Measurements from ENCODE around the gene LRCOL1. TPM values are rescaled to one million over a fixed set of nuclear protein-coding genes. Genes with fewer than 3 reads are reported as not detected.

LRCOL1 gene
- total RNA-seq, 1 experiment from 2014 or later: not detected

DNA sequence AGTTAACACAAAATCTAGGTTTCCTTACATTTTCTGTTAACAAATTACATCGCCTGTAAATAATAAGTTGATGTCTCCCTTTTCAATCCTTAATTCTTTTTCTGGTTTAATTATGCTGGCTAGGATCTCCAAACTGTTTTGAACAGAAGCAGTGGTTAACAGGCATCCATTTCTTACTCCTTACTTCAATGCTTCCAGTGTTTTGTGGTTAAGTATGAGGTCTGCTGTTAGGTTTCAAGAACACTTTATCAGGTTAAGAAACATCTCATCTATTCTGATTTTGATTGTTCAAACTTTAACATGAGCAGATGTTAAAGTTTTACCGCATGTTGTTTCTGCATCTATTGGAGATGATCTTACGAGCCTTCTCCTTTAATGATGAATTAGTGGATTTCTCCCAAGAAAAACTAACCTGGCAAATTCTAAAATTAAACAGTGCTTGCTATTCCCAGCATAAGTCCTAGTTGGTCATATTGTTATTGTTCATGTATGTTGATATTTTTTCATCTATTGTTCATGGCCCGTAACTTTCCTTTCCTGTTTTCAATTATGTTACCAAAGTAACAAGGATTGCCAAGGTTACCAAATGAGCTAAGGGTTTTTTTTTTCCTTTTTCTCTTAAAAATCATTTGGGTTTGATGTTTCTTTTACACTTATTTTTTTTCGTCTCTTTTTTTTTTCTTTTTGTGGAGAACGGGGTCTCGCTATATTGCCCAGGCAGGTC lies 43.3 kb upstream of the LRCOL1 start:
- Histone ChIP-seq H3K27ac (ENCODE audit: low read depth, low read length) (no peak overlapping the region), H4K20me1 (ENCODE audit: insufficient read depth) (no peaks in the 10 kb centered on the region), H3K9me2 (ENCODE audit: insufficient read depth) (no peaks in the 10 kb centered on the region), H2AFZ (ENCODE audit: low read depth, low read length, poor library complexity, severe bottlenecking) (no peak overlapping the region), H3K36me3 (ENCODE audit: control insufficient read depth in 1 of 2, insufficient read depth in 2 of 2, low read length in 2 of 2) (peaks cover 58 to 59% of the 10 kb centered on the region in 2 experiments), H3K9me3 (ENCODE audit: control insufficient read depth in 1 of 2, insufficient read depth in 1 of 2, low read depth in 1 of 2, low read length in 2 of 2) (no peaks in the 10 kb centered on the region), H3K4me3 (replicated peaks in 1 of 2; ENCODE audit: low read depth in 1 of 2, low read length in 2 of 2) (no peak overlapping the region), H3K4me1 (ENCODE audit: control insufficient read depth in 1 of 2, insufficient read depth in 2 of 2, low read length in 2 of 2) (no peaks in the 10 kb centered on the region), H3K79me2 (ENCODE audit: insufficient read depth, low read length) (no peaks in the 10 kb centered on the region), H3K27me3 (ENCODE audit: insufficient read depth, low read length) (no peaks in the 10 kb centered on the region), H3K9ac (ENCODE audit: low read length) (no peak overlapping the region), H3K4me2 (ENCODE audit: low read length) (no peak overlapping the region)
- BruUV-seq (replicated peaks): no TSS peak
- CTCF ChIA-PET: no interaction called here
- POLR2A ChIA-PET: no interaction called here
- no peak for TF ChIP-seq ZNF274 (IDR thresholded peaks at IDR 0.05; ENCODE audit: low read depth, low read length)
- no peak for TF ChIP-seq EZH2 (IDR thresholded peaks at IDR 0.05)
- TF ChIP-seq CTCF (IDR thresholded peaks at IDR 0.05 in 2 of 3, conservative IDR thresholded peaks at IDR 0.05 in 1 of 3; ENCODE audit: borderline replicate concordance in 1 of 3, insufficient read depth in 1 of 3, low read depth in 2 of 3, low read length in 2 of 3): no peak
- no peak for TF ChIP-seq EGR1 (IDR thresholded peaks at IDR 0.05; ENCODE audit: low read depth)
- TF ChIP-seq POLR2A (IDR thresholded peaks at IDR 0.05; ENCODE audit: borderline replicate concordance, extremely low read depth, insufficient read depth, insufficient read length): no peak
- TF ChIP-seq RAD21 (IDR thresholded peaks at IDR 0.05; ENCODE audit: low read depth): no peak
- TF ChIP-seq TCF7L2 (IDR thresholded peaks at IDR 0.05; ENCODE audit: borderline replicate concordance, extremely low read depth, insufficient read depth, insufficient read length): no peak
- TF ChIP-seq EZH2phosphoT487 (IDR thresholded peaks at IDR 0.05; ENCODE audit: borderline replicate concordance): no peak
- no peak for TF ChIP-seq SP1 (IDR thresholded peaks at IDR 0.05; ENCODE audit: low read depth)
- no peak for TF ChIP-seq FOSL1 (IDR thresholded peaks at IDR 0.05; ENCODE audit: low read depth)
- TF ChIP-seq, protein P1, sequence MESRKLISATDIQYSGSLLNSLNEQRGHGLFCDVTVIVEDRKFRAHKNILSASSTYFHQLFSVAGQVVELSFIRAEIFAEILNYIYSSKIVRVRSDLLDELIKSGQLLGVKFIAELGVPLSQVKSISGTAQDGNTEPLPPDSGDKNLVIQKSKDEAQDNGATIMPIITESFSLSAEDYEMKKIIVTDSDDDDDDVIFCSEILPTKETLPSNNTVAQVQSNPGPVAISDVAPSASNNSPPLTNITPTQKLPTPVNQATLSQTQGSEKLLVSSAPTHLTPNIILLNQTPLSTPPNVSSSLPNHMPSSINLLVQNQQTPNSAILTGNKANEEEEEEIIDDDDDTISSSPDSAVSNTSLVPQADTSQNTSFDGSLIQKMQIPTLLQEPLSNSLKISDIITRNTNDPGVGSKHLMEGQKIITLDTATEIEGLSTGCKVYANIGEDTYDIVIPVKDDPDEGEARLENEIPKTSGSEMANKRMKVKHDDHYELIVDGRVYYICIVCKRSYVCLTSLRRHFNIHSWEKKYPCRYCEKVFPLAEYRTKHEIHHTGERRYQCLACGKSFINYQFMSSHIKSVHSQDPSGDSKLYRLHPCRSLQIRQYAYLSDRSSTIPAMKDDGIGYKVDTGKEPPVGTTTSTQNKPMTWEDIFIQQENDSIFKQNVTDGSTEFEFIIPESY (IDR thresholded peaks at IDR 0.05; ENCODE audit: extremely low read depth, insufficient replicate concordance, low read length): no peak
- TF ChIP-seq YY1 (IDR thresholded peaks at IDR 0.05; ENCODE audit: extremely low read depth, insufficient replicate concordance, low read depth, low read length): no peak
- no peak for TF ChIP-seq JUND (IDR thresholded peaks at IDR 0.05)
- TF ChIP-seq SIN3A (IDR thresholded peaks at IDR 0.05; ENCODE audit: low read depth): no peak
- TF ChIP-seq, protein P2, sequence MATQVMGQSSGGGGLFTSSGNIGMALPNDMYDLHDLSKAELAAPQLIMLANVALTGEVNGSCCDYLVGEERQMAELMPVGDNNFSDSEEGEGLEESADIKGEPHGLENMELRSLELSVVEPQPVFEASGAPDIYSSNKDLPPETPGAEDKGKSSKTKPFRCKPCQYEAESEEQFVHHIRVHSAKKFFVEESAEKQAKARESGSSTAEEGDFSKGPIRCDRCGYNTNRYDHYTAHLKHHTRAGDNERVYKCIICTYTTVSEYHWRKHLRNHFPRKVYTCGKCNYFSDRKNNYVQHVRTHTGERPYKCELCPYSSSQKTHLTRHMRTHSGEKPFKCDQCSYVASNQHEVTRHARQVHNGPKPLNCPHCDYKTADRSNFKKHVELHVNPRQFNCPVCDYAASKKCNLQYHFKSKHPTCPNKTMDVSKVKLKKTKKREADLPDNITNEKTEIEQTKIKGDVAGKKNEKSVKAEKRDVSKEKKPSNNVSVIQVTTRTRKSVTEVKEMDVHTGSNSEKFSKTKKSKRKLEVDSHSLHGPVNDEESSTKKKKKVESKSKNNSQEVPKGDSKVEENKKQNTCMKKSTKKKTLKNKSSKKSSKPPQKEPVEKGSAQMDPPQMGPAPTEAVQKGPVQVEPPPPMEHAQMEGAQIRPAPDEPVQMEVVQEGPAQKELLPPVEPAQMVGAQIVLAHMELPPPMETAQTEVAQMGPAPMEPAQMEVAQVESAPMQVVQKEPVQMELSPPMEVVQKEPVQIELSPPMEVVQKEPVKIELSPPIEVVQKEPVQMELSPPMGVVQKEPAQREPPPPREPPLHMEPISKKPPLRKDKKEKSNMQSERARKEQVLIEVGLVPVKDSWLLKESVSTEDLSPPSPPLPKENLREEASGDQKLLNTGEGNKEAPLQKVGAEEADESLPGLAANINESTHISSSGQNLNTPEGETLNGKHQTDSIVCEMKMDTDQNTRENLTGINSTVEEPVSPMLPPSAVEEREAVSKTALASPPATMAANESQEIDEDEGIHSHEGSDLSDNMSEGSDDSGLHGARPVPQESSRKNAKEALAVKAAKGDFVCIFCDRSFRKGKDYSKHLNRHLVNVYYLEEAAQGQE (IDR thresholded peaks at IDR 0.05; ENCODE audit: low read depth): no peak
- TF ChIP-seq CEBPB (IDR thresholded peaks at IDR 0.05; ENCODE audit: low read depth): no peak
- TF ChIP-seq MAX (IDR thresholded peaks at IDR 0.05): no peak
- no peak for TF ChIP-seq ZFX (IDR thresholded peaks at IDR 0.05)
- TF ChIP-seq CBX3 (IDR thresholded peaks at IDR 0.05; ENCODE audit: low read depth): no peak
- TF ChIP-seq, protein P3, sequence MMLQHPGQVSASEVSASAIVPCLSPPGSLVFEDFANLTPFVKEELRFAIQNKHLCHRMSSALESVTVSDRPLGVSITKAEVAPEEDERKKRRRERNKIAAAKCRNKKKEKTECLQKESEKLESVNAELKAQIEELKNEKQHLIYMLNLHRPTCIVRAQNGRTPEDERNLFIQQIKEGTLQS (IDR thresholded peaks at IDR 0.05): no peak
- RAD21 ChIA-PET (ENCODE audit: low non-redundant PET in 1 of 2, low total read pairs in 2 of 2, uncharacterized antibody in 2 of 2, unreplicated experiment in 2 of 2): no interaction called here
- ATAC-seq (no peak), DNase-seq (ENCODE audit: low read depth, low spot score) (no peak)
- intact Hi-C loops (cut with micrococcal nuclease): no loop called here
